ENCODE results near the gene HMGB4.

The HMGB4 gene
- long read RNA-seq, donor 1: 0 reads
- long read RNA-seq, donor 2: 0 reads
- long read RNA-seq, donor 3: 0 reads
- long read RNA-seq, donor 4: 0 reads
- long read RNA-seq, donor 5: 0 reads
- long read RNA-seq, donor 6: 0 reads
- long read RNA-seq, donor 7: 0 reads
- long read RNA-seq, donor 8: 0 reads

- DNase-seq: no peak
These were observed at the start of gene HMGB4 for GRCh38 chr1:33863779-33864178. Gene HMGB4, plus strand, starts transcription at chr1:33864079. Its CDS starts 113 bp downstream, at chr1:33864192.

GRCh38 chr1:33814166-33814565 lies 49.7 kb upstream of the HMGB4 start:
- no peak for DNase-seq

- no peak for DNase-seq
These were observed 48.8 kb upstream of the HMGB4 start for GRCh38 chr1:33815061-33815460.

- no peak for DNase-seq
These were observed 45.8 kb upstream of the HMGB4 start for GRCh38 chr1:33818071-33818470.

- DNase-seq: no peak
These were observed 44.5 kb upstream of the HMGB4 start for GRCh38 chr1:33819290-33819912.

- DNase-seq: no peak
These were observed 44.0 kb upstream of the HMGB4 start for GRCh38 chr1:33819913-33820311.

- DNase-seq: no peak
These were observed 43.1 kb upstream of the HMGB4 start for GRCh38 chr1:33820804-33821203.

GRCh38 chr1:33821291-33821690 lies 42.6 kb upstream of the HMGB4 start:
- no peak for DNase-seq

- DNase-seq: no peak
These were observed 41.5 kb upstream of the HMGB4 start for GRCh38 chr1:33822396-33822795.

GRCh38 chr1:33823401-33823800 lies 40.5 kb upstream of the HMGB4 start:
- no peak for DNase-seq

GRCh38 chr1:33823830-33824229 lies 40.0 kb upstream of the HMGB4 start:
- DNase-seq: no peak

- DNase-seq: no peak
These were observed 39.6 kb upstream of the HMGB4 start for GRCh38 chr1:33824321-33824720.

GRCh38 chr1:33824971-33825370 lies 38.9 kb upstream of the HMGB4 start:
- no peak for DNase-seq

- DNase-seq: no peak
These were observed 38.4 kb upstream of the HMGB4 start for GRCh38 chr1:33825506-33825905.

GRCh38 chr1:33826311-33826710 lies 37.6 kb upstream of the HMGB4 start:
- no peak for DNase-seq

- no peak for DNase-seq
These were observed 37.2 kb upstream of the HMGB4 start for GRCh38 chr1:33826711-33827110.

GRCh38 chr1:33828059-33828458 lies 35.8 kb upstream of the HMGB4 start:
- DNase-seq: no peak

GRCh38 chr1:33828654-33829053 lies 35.2 kb upstream of the HMGB4 start:
- no peak for DNase-seq

- no peak for DNase-seq
These were observed 27.0 kb upstream of the HMGB4 start for GRCh38 chr1:33836911-33837310.

- DNase-seq: no peak
These were observed 26.2 kb upstream of the HMGB4 start for GRCh38 chr1:33837635-33838034.

GRCh38 chr1:33841494-33841893 lies 22.4 kb upstream of the HMGB4 start:
- no peak for DNase-seq

- no peak for DNase-seq
These were observed 21.5 kb upstream of the HMGB4 start for GRCh38 chr1:33842348-33842747.

GRCh38 chr1:33844166-33844565 lies 19.7 kb upstream of the HMGB4 start:
- DNase-seq: no peak

- no peak for DNase-seq
These were observed 17.0 kb upstream of the HMGB4 start for GRCh38 chr1:33846861-33847260.

Measured in right kidney (tissue), 9 donors.